GM21576 (cell line): Measurements from ENCODE around the gene ALG9.
"Not testable (repeated sequence)": the region's sequence is repeated elsewhere in the genome, so short reads cannot be mapped to it uniquely, and the experiment has no call there.

Source experiments
- ATAC-seq: cut with Tn5 transposase; IDR thresholded peaks from one replicate; pipeline ENCODE4 v1.9.1; 2021; ENCODE audit warnings: mild to moderate bottlenecking, moderate library complexity; ENCODE audit not compliant: unreplicated experiment

ALG9 gene

GRCh38 chr11:111771205-111771604, 100.2 kb downstream of the ALG9 start:
- ATAC-seq: not testable (repeated sequence)

GRCh38 chr11:111770581-111771134, 100.7 kb downstream of the ALG9 start:
- ATAC-seq: no peak

- peak; percentile 13 for ATAC-seq
Measured at GRCh38 chr11:111766834-111767142, 104.6 kb downstream of the ALG9 start.

- peak; percentile 89 for ATAC-seq
Measured at GRCh38 chr11:111765984-111766833, 105.2 kb downstream of the ALG9 start, which contains the start of gene PPP2R1B. PPP2R1B (minus strand) TSS chr11:111766389; CDS start chr11:111766361, 28 bp downstream.

- ATAC-seq: peak; percentile 31
Measured at GRCh38 chr11:111765320-111765983, 105.9 kb downstream of the ALG9 start.

- no peak for ATAC-seq
Measured at GRCh38 chr11:111764621-111765020, 106.8 kb downstream of the ALG9 start.

- no peak for ATAC-seq
Measured at GRCh38 chr11:111762981-111763643, 108.3 kb downstream of the ALG9 start.

- ATAC-seq: no peak
Measured at GRCh38 chr11:111762526-111762925, 108.9 kb downstream of the ALG9 start.

GRCh38 chr11:111761036-111761435, 110.3 kb downstream of the ALG9 start:
- ATAC-seq: no peak

GRCh38 chr11:111759778-111760407, 111.5 kb downstream of the ALG9 start:
- no peak for ATAC-seq

GRCh38 chr11:111759376-111759775, 112.0 kb downstream of the ALG9 start:
- ATAC-seq: no peak

- ATAC-seq: no peak
Measured at GRCh38 chr11:111756097-111756496, 115.3 kb downstream of the ALG9 start.

GRCh38 chr11:111749646-111750045, 121.7 kb downstream of the ALG9 start:
- no peak for ATAC-seq

GRCh38 chr11:111748035-111748804, 123.2 kb downstream of the ALG9 start:
- ATAC-seq: no peak

GRCh38 chr11:111745719-111746504, 125.5 kb downstream of the ALG9 start:
- ATAC-seq: no peak

- ATAC-seq: no peak
Measured at GRCh38 chr11:111743700-111744099, 127.7 kb downstream of the ALG9 start.

GRCh38 chr11:111741751-111742150, 129.6 kb downstream of the ALG9 start:
- ATAC-seq: no peak

GRCh38 chr11:111739299-111739698, 132.1 kb downstream of the ALG9 start:
- ATAC-seq: no peak

- ATAC-seq: no peak
Measured at GRCh38 chr11:111737444-111738210, 133.8 kb downstream of the ALG9 start.
